ENCODE data around the gene TPSD1.

Gene TPSD1

DNA sequence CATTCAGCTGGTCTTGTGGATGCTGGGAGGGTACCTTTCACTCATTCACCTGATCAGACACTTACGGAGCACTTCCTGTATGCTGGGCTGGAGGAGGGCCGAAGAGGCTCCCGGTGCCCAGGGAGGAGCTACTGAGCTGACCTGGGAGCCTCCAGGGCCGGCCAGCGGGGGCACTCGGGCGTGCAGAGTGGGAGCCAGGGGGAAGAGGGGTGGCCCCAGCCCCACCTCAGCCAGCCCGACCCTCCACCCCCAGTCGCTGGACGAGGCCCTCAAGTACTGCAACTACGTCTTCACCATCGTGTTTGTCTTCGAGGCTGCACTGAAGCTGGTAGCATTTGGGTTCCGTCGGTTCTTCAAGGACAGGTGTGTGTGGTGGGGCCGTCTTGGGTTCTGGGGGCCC lies 41.1 kb upstream of the TPSD1 start:
- TF ChIP-seq EZH2phosphoT487 (conservative IDR thresholded peaks at IDR 0.05; ENCODE audit: low read length): no peak
- TF ChIP-seq, protein P1, sequence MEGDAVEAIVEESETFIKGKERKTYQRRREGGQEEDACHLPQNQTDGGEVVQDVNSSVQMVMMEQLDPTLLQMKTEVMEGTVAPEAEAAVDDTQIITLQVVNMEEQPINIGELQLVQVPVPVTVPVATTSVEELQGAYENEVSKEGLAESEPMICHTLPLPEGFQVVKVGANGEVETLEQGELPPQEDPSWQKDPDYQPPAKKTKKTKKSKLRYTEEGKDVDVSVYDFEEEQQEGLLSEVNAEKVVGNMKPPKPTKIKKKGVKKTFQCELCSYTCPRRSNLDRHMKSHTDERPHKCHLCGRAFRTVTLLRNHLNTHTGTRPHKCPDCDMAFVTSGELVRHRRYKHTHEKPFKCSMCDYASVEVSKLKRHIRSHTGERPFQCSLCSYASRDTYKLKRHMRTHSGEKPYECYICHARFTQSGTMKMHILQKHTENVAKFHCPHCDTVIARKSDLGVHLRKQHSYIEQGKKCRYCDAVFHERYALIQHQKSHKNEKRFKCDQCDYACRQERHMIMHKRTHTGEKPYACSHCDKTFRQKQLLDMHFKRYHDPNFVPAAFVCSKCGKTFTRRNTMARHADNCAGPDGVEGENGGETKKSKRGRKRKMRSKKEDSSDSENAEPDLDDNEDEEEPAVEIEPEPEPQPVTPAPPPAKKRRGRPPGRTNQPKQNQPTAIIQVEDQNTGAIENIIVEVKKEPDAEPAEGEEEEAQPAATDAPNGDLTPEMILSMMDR (IDR thresholded peaks at IDR 0.05; ENCODE audit: insufficient read depth, low read length, poor library complexity, severe bottlenecking): no peak
- H3K4me3 ChIP-seq (ENCODE audit: insufficient read depth, low read length, poor library complexity, severe bottlenecking): no peak overlapping the region
- H3K9me2 ChIP-seq (replicated peaks; ENCODE audit: insufficient read depth, low read length): no peaks in the 10 kb centered on the region

DNA sequence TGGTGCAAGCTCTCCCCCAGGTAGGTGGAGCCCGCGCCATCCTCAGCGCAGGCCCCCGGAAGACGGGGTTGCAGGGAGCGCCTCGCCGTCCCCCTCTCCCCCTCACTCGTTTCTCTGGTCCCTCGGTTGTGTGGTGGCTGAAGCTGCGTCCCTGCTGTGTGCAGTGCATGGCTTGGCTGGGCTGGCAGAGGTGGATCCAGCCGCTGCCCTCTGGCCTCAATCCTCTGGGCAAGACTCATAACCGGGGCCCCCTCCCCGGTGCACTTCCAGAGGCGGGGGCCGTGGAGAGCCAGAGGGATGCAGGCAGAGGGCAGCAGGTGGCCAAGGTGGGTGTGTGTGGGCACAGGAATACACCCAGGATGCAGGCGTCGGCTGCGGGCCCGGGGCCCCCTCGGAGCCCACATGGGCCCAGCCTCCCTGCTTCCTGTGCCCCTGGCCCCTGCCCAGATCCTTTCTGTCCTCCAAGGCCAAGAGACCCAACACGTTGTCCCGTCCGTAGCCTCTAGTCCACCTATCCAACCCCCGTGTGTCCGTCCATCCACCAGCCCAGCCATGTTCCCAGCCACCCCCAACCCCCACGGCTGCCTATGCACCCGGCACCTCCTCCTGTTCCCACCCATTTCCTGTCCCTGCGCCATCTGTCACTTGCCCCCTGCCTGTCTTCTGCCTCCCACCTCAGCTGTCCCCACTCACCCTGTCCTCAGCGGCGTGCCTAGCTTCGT lies 40.1 kb upstream of the TPSD1 start:
- no peak overlapping the region for H3K4me2 ChIP-seq (ENCODE audit: low read depth, low read length, poor library complexity, severe bottlenecking)
- H3K36me3 ChIP-seq (ENCODE audit: low read length): no peaks in the 10 kb centered on the region
- no peak for TF ChIP-seq EZH2phosphoT487 (conservative IDR thresholded peaks at IDR 0.05; ENCODE audit: low read length)
- H3K9ac ChIP-seq (ENCODE audit: low read length): no peak overlapping the region
- H3K4me3 ChIP-seq (ENCODE audit: insufficient read depth, low read length, poor library complexity, severe bottlenecking): no peak overlapping the region
- H3K9me2 ChIP-seq (replicated peaks; ENCODE audit: insufficient read depth, low read length): no peaks in the 10 kb centered on the region
- H2AFZ ChIP-seq (ENCODE audit: low read depth, low read length, severe bottlenecking): no peak overlapping the region
- H3K79me2 ChIP-seq (ENCODE audit: insufficient read depth, low read length): no peaks in the 10 kb centered on the region
- no peaks in the 10 kb centered on the region for H4K20me1 ChIP-seq (ENCODE audit: low read depth, low read length)
- no peaks in the 10 kb centered on the region for H3K27me3 ChIP-seq (ENCODE audit: low read length)
- no peak overlapping the region for H3K27ac ChIP-seq (ENCODE audit: low read depth, low read length)
- no peaks in the 10 kb centered on the region for H3F3A ChIP-seq (ENCODE audit: insufficient read depth)
- no peaks in the 10 kb centered on the region for H3K9me3 ChIP-seq (ENCODE audit: insufficient read depth, low read length)

More for the DNA sequence above, 41.1 kb upstream of the TPSD1 start:
- H3K27ac ChIP-seq (ENCODE audit: low read depth, low read length): no peak overlapping the region
- H2AFZ ChIP-seq (ENCODE audit: low read depth, low read length, severe bottlenecking): no peak overlapping the region
- H3K9ac ChIP-seq (ENCODE audit: low read length): no peak overlapping the region
- no peaks in the 10 kb centered on the region for H3K36me3 ChIP-seq (ENCODE audit: low read length)
- H4K20me1 ChIP-seq (ENCODE audit: low read depth, low read length): no peaks in the 10 kb centered on the region
- H3K79me2 ChIP-seq (ENCODE audit: insufficient read depth, low read length): no peaks in the 10 kb centered on the region
- H3K9me3 ChIP-seq (ENCODE audit: insufficient read depth, low read length): no peaks in the 10 kb centered on the region
- H3F3A ChIP-seq (ENCODE audit: insufficient read depth): no peaks in the 10 kb centered on the region
- H3K27me3 ChIP-seq (ENCODE audit: low read length): no peaks in the 10 kb centered on the region
- H3K4me2 ChIP-seq (ENCODE audit: low read depth, low read length, poor library complexity, severe bottlenecking): no peak overlapping the region

DNA sequence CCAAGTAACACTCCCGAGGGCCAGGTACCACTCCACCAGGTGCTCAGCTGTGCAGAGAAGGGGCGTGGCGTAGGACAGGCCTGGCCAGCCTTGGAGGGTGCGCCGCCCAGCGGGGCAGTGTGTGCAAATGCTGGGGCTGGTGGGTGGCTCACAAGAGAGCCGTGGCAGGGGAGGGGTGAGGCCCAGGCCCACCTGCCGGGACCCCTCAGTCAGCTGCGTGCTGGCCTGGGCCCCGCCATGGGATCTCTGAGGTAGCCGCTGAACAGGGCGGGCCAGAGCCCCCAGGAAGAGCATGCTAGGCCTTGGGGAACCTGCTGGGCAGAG lies 39.6 kb upstream of the TPSD1 start:
- H3K36me3 ChIP-seq (ENCODE audit: low read length): no peaks in the 10 kb centered on the region

More for the DNA sequence above, 39.6 kb upstream of the TPSD1 start:
- Histone ChIP-seq H2AFZ (ENCODE audit: low read depth, low read length, severe bottlenecking) (no peak overlapping the region), H3K9ac (ENCODE audit: low read length) (no peak overlapping the region), H4K20me1 (ENCODE audit: low read depth, low read length) (no peaks in the 10 kb centered on the region), H3K9me3 (ENCODE audit: insufficient read depth, low read length) (no peaks in the 10 kb centered on the region), H3K27me3 (ENCODE audit: low read length) (no peaks in the 10 kb centered on the region), H3F3A (ENCODE audit: insufficient read depth) (no peaks in the 10 kb centered on the region), H3K27ac (ENCODE audit: low read depth, low read length) (no peak overlapping the region), H3K4me2 (ENCODE audit: low read depth, low read length, poor library complexity, severe bottlenecking) (no peak overlapping the region), H3K9me2 (replicated peaks; ENCODE audit: insufficient read depth, low read length) (no peaks in the 10 kb centered on the region), H3K79me2 (ENCODE audit: insufficient read depth, low read length) (no peaks in the 10 kb centered on the region), H3K4me3 (ENCODE audit: insufficient read depth, low read length, poor library complexity, severe bottlenecking) (no peak overlapping the region)
- TF ChIP-seq, protein P1 (IDR thresholded peaks at IDR 0.05; ENCODE audit: insufficient read depth, low read length, poor library complexity, severe bottlenecking): no peak

Data from SU-DHL-6 (cell line).